ENCODE measurements around the gene ELMOD3.

ELMOD3 gene

DNA sequence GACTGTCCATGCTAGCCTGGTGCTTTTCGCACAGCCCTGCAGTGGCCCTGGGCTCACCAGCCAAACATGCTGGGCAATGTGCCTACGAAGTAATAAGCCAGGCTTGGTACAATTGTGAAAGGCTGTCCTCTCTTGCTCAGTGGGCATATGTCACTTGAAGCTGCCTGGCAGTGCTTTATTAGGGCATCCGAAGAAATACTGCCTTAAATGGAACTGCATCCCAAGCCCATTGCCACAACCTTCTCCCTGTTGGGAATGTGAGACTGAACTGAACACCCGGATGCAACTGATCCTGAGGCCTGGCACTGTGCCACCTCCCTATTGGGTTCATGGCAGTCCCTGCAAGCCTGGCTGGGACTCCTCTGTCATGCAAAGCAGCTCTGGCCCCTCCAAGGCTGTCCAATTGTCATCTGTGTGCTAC is 39.7 kb downstream of the ELMOD3 start:
- Histone ChIP-seq H3K36me3 (ENCODE audit: control insufficient read depth in 4 of 4, insufficient read depth in 4 of 4, low read length in 3 of 4) (peaks cover 16 to 81% (median 40%) of the 10 kb centered on the region in 4 experiments), H3K4me1 (ENCODE audit: control extremely low read depth in 1 of 4, control insufficient read depth in 4 of 4, insufficient read depth in 4 of 4, low read length in 3 of 4) (peaks cover 0 to 5% (median under 1%) of the 10 kb centered on the region in 4 experiments), H3K4me3 (ENCODE audit: control insufficient read depth in 1 of 7, extremely low read depth in 1 of 7, insufficient read depth in 4 of 7, low read depth in 2 of 7, low read length in 6 of 7) (no peak overlapping the region), H3K9me3 (ENCODE audit: control extremely low read depth in 1 of 5, control insufficient read depth in 4 of 5, insufficient read depth in 2 of 5, low read depth in 1 of 5, low read length in 4 of 5) (no peaks in the 10 kb centered on the region), H3K27ac (ENCODE audit: insufficient read depth in 1 of 2, low read depth in 1 of 2, low read length in 2 of 2, poor library complexity in 1 of 2, severe bottlenecking in 2 of 2) (no peak overlapping the region), H3K27me3 (replicated peaks in 2 of 5; ENCODE audit: control insufficient read depth in 4 of 5, insufficient read depth in 5 of 5, low read length in 4 of 5) (no peaks in the 10 kb centered on the region)
- DNase-seq: no peak
- 88% methylated on average over 4 of the region's 4 CpGs for WGBS (ENCODE audit: insufficient coverage)
- CTCF ChIA-PET: interaction anchor here (1.1 to 12.6 kb wide), 9 partner anchors 8 to 157 kb away, joined by 3 to 250 read pairs (median 6); no protein-coding TSS in a partner anchor
- POLR2A ChIA-PET: interaction anchor here (0.6 to 1.8 kb wide), 2 partner anchors 20 to 24 kb away, joined by 4 to 6 read pairs; partner anchors contain the start of gene SH2D6

DNA sequence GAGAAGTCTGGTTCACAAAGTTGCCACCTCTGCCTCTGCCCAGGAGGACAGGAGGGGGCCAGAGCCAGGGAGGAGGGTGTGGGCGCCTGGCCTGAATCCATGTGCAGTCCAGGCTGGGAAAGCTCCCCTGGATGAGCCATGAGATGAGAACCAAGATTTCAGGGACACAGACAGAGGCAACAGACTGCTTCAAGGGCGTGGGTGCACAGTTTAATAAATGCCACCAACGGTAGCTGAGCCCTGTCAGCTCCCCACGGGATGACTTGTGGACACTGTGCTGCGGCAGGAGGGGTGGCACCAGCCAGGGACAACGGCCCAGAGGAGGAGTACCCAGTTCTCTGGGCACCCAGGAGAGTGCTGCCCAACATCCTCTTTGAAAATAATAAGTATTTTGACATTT is 40.4 kb downstream of the ELMOD3 start:
- Histone ChIP-seq H3K4me3 (ENCODE audit: control insufficient read depth in 1 of 7, extremely low read depth in 1 of 7, insufficient read depth in 4 of 7, low read depth in 2 of 7, low read length in 6 of 7) (no peak overlapping the region), H3K4me1 (ENCODE audit: control extremely low read depth in 1 of 4, control insufficient read depth in 4 of 4, insufficient read depth in 4 of 4, low read length in 3 of 4) (peaks cover 0 to 5% (median under 1%) of the 10 kb centered on the region in 4 experiments), H3K27me3 (replicated peaks in 2 of 5; ENCODE audit: control insufficient read depth in 4 of 5, insufficient read depth in 5 of 5, low read length in 4 of 5) (no peaks in the 10 kb centered on the region), H3K9me3 (ENCODE audit: control extremely low read depth in 1 of 5, control insufficient read depth in 4 of 5, insufficient read depth in 2 of 5, low read depth in 1 of 5, low read length in 4 of 5) (no peaks in the 10 kb centered on the region), H3K36me3 (ENCODE audit: control insufficient read depth in 4 of 4, insufficient read depth in 4 of 4, low read length in 3 of 4) (peaks cover 13 to 78% (median 40%) of the 10 kb centered on the region in 4 experiments), H3K27ac (ENCODE audit: insufficient read depth in 1 of 2, low read depth in 1 of 2, low read length in 2 of 2, poor library complexity in 1 of 2, severe bottlenecking in 2 of 2) (no peak overlapping the region)
- POLR2A ChIA-PET: no interaction called here
- CTCF ChIA-PET: interaction anchor here (1.1 to 12.6 kb wide), 3 partner anchors 11 to 156 kb away, joined by 4 to 250 read pairs (median 21); no protein-coding TSS in a partner anchor
- WGBS (ENCODE audit: insufficient coverage): 100% methylated on average over 4 of the region's 6 CpGs
- no peak for DNase-seq

DNA sequence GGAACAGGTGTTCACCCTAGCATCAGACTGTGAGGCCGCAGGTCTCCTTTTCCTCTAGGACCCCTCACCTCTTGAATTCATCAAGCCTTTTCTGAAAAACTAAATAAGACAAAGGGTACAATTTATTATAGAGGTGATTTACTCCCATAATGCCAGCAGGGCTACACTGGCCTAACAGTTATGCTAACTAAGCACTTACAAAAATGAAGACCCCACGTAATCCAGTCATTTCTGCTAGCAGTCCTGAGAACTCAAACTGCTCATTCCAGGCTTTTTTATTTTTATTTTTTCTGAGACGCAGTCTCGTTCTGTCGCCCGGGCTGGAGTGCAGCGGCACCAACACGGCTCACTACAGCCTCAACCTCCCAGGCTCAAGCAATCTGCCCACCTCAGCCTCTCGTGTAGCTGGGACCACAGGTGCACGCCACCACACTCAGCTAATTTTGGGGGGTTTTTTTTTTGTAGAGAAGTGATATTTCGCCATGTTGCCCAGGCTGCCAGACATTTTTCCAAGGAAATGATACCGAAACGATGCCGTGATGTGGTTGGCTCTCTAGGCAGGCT is 41.4 kb downstream of the ELMOD3 start:
- POLR2A ChIA-PET: no interaction called here
- peaks cover 20 to 78% (median 43%) of the 10 kb centered on the region in 4 experiments for H3K36me3 ChIP-seq (ENCODE audit: control insufficient read depth in 4 of 4, insufficient read depth in 4 of 4, low read length in 3 of 4)

DNA sequence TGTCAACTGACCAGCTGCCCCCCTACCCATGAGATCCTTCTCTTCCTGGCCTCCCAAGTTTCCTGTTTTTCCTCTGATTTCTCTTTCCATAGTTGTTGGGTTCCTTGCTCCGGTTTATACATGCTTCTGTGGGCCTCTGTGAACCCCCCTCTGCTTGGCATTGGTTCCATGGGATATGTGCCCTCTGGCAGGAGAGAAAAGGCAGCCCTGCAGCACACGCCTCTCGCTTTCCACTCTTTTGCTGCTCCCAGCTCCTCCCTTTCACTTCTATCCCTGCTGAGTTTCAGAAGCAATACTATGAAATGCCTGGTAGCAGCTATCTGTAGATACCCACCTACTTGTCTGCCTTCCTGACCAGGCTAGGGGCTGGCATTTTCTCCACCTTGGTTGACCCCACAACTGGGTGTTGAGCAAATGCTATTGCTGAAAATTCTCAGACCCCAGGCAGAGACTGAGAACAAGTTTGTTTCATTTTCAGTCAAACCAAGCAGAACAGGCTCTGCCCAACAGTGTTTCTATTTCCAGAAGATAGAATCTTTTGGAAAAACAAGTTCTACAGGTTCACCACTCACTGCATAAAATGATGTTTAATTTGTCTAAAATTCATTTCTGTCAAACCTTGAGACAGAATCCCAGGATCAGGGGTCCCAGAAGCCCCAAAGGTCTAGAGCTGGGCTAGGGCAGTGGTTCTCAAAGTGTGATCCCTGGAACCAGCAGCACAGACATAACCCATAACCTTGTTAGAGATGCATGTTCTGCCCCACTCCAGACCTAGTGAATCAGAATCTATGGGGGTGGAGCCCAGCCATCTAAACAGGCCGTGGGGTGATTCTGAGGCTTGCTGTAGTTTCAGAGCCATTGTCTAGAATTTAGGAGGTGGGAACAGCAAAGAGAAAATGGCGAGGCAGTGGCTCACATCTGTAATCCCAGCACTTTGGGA is 42.2 kb downstream of the ELMOD3 start:
- H3K27ac ChIP-seq (ENCODE audit: insufficient read depth in 1 of 2, low read depth in 1 of 2, low read length in 2 of 2, poor library complexity in 1 of 2, severe bottlenecking in 2 of 2): no peak overlapping the region
- H3K36me3 ChIP-seq (ENCODE audit: control insufficient read depth in 4 of 4, insufficient read depth in 4 of 4, low read length in 3 of 4): peaks cover 20 to 78% (median 43%) of the 10 kb centered on the region in 4 experiments
- ChIA-PET CTCF (interaction anchor here (1.2 to 1.4 kb wide), 2 partner anchors 9 to 155 kb away, joined by 4 read pairs; no protein-coding TSS in a partner anchor), POLR2A (no interaction called here)
- 100% methylated on average over 4 of the region's 5 CpGs for WGBS (ENCODE audit: insufficient coverage)
- DNase-seq: no peak
- no peak overlapping the region for H3K4me3 ChIP-seq (ENCODE audit: control insufficient read depth in 1 of 7, extremely low read depth in 1 of 7, insufficient read depth in 4 of 7, low read depth in 2 of 7, low read length in 6 of 7)
- H3K9me3 ChIP-seq (ENCODE audit: control extremely low read depth in 1 of 5, control insufficient read depth in 4 of 5, insufficient read depth in 2 of 5, low read depth in 1 of 5, low read length in 4 of 5): no peaks in the 10 kb centered on the region
- H3K27me3 ChIP-seq (replicated peaks in 2 of 5; ENCODE audit: control insufficient read depth in 4 of 5, insufficient read depth in 5 of 5, low read length in 4 of 5): no peaks in the 10 kb centered on the region
- H3K4me1 ChIP-seq (ENCODE audit: control extremely low read depth in 1 of 4, control insufficient read depth in 4 of 4, insufficient read depth in 4 of 4, low read length in 3 of 4): peaks cover 0 to 9% (median 4%) of the 10 kb centered on the region in 4 experiments

More for the DNA sequence above, 41.4 kb downstream of the ELMOD3 start:
- CTCF ChIA-PET: interaction anchor here (1.2 kb wide), 1 partner anchor 156 kb away, joined by 4 read pairs; no protein-coding TSS in a partner anchor
- Histone ChIP-seq H3K4me3 (ENCODE audit: control insufficient read depth in 1 of 7, extremely low read depth in 1 of 7, insufficient read depth in 4 of 7, low read depth in 2 of 7, low read length in 6 of 7) (no peak overlapping the region), H3K27ac (ENCODE audit: insufficient read depth in 1 of 2, low read depth in 1 of 2, low read length in 2 of 2, poor library complexity in 1 of 2, severe bottlenecking in 2 of 2) (no peak overlapping the region), H3K9me3 (ENCODE audit: control extremely low read depth in 1 of 5, control insufficient read depth in 4 of 5, insufficient read depth in 2 of 5, low read depth in 1 of 5, low read length in 4 of 5) (no peaks in the 10 kb centered on the region), H3K27me3 (replicated peaks in 2 of 5; ENCODE audit: control insufficient read depth in 4 of 5, insufficient read depth in 5 of 5, low read length in 4 of 5) (no peaks in the 10 kb centered on the region), H3K4me1 (ENCODE audit: control extremely low read depth in 1 of 4, control insufficient read depth in 4 of 4, insufficient read depth in 4 of 4, low read length in 3 of 4) (peaks cover 0 to 5% (median under 1%) of the 10 kb centered on the region in 4 experiments)
- 94% methylated on average over 6 of the region's 14 CpGs for WGBS (ENCODE audit: insufficient coverage)
- DNase-seq: no peak

DNA sequence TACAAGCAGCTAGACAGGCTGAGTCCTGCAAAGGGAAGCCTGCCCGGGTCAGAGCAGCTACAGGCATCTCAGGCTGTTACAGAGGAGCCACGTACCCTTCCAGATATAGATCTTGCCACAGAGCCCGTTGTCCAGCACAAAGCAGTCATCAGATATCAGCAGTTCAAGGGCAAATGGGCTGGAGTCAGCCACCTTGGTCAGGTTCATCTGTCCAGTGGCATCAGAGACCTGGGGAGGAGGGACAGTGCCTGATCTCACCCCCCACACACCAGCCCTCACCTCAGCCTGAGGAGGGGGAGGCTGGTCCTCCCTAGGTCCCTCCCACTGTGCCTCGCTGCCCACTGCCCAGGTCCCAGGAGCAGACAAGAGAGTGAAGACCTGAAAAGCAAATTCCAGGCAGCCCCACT is 43.4 kb downstream of the ELMOD3 start:
- CTCF ChIA-PET: interaction anchor here (0.5 to 1.4 kb wide), 3 partner anchors 10 to 153 kb away, joined by 3 to 5 read pairs (median 4); no protein-coding TSS in a partner anchor
- Histone ChIP-seq H3K27me3 (replicated peaks in 2 of 5; ENCODE audit: control insufficient read depth in 4 of 5, insufficient read depth in 5 of 5, low read length in 4 of 5) (no peaks in the 10 kb centered on the region), H3K27ac (ENCODE audit: insufficient read depth in 1 of 2, low read depth in 1 of 2, low read length in 2 of 2, poor library complexity in 1 of 2, severe bottlenecking in 2 of 2) (no peak overlapping the region), H3K36me3 (ENCODE audit: control insufficient read depth in 4 of 4, insufficient read depth in 4 of 4, low read length in 3 of 4) (peaks cover 20 to 74% (median 43%) of the 10 kb centered on the region in 4 experiments), H3K4me1 (ENCODE audit: control extremely low read depth in 1 of 4, control insufficient read depth in 4 of 4, insufficient read depth in 4 of 4, low read length in 3 of 4) (peaks cover 0 to 16% (median 10%) of the 10 kb centered on the region in 4 experiments), H3K9me3 (ENCODE audit: control extremely low read depth in 1 of 5, control insufficient read depth in 4 of 5, insufficient read depth in 2 of 5, low read depth in 1 of 5, low read length in 4 of 5) (no peaks in the 10 kb centered on the region), H3K4me3 (ENCODE audit: control insufficient read depth in 1 of 7, extremely low read depth in 1 of 7, insufficient read depth in 4 of 7, low read depth in 2 of 7, low read length in 6 of 7) (no peak overlapping the region)
- DNase-seq: no peak
- POLR2A ChIA-PET: no interaction called here
- 88% methylated on average over 3 of the region's 4 CpGs for WGBS (ENCODE audit: insufficient coverage)

DNA sequence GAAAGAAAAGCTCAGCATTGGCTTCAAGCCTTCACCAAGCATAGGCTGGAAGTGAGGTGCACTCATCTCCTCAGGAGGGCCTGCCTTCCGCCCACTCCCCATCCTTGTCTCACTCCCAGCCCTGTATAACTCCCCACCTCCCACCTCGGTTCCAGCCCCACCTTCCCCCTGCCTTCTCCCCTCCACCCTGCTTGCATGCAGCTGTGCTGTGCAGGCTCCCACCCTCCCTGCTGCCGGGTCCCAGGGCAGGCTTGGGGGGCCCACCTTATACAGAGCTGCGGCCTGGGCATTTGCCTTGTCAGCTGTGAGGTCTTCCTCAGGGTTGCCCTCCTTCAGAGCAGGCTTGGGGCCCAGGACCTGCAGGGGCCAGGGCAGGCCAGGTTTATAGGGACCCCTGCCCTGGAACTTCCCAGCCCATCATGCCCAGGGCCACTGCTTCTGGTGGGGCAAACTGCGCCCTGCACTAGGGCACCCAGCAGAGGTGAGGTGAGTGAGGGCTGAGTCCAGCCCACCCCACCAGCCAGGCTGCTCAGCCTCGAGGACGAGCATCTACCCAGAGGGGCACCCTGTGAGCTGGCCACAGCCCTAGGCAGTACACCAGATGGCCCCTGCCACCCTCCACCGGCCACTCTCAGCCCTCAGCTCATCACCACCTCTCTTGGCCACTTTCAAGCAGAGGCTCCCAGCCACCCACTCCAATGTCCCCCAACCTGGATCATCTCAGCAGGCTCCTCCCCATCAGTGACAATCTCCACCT is 44.0 kb downstream of the ELMOD3 start:
- H3K36me3 ChIP-seq (ENCODE audit: control insufficient read depth in 4 of 4, insufficient read depth in 4 of 4, low read length in 3 of 4): peaks cover 20 to 74% (median 42%) of the 10 kb centered on the region in 4 experiments
- H3K27ac ChIP-seq (ENCODE audit: insufficient read depth in 1 of 2, low read depth in 1 of 2, low read length in 2 of 2, poor library complexity in 1 of 2, severe bottlenecking in 2 of 2): no peak overlapping the region
- no peak overlapping the region for H3K4me3 ChIP-seq (ENCODE audit: control insufficient read depth in 1 of 7, extremely low read depth in 1 of 7, insufficient read depth in 4 of 7, low read depth in 2 of 7, low read length in 6 of 7)
- 91% methylated on average over 7 of the region's 8 CpGs for WGBS (ENCODE audit: insufficient coverage)
- H3K27me3 ChIP-seq (replicated peaks in 2 of 5; ENCODE audit: control insufficient read depth in 4 of 5, insufficient read depth in 5 of 5, low read length in 4 of 5): no peaks in the 10 kb centered on the region
- ChIA-PET POLR2A (no interaction called here), CTCF (interaction anchor here (0.5 to 3.4 kb wide), 6 partner anchors 8 to 154 kb away, joined by 3 to 11 read pairs (median 5); no protein-coding TSS in a partner anchor)
- peaks cover 0 to 18% (median 10%) of the 10 kb centered on the region in 4 experiments for H3K4me1 ChIP-seq (ENCODE audit: control extremely low read depth in 1 of 4, control insufficient read depth in 4 of 4, insufficient read depth in 4 of 4, low read length in 3 of 4)
- DNase-seq: no peak
- H3K9me3 ChIP-seq (ENCODE audit: control extremely low read depth in 1 of 5, control insufficient read depth in 4 of 5, insufficient read depth in 2 of 5, low read depth in 1 of 5, low read length in 4 of 5): peaks cover 0 to 4% (median 0%) of the 10 kb centered on the region in 5 experiments

All from common myeloid progenitor, CD34-positive (primary cell).